ENCODE results near the gene BHLHE40. TPM values are rescaled to one million over a fixed set of nuclear protein-coding genes. Genes with fewer than 3 reads are reported as not detected.

The BHLHE40 gene
- total and polyA plus RNA-seq, 2 of the 8 experiments (the other 6 are each of a cell fraction or from before 2014, with no cell fraction given): 1.5 to 2.2 TPM

- Histone ChIP-seq H4K20me1 (replicated peaks in 1 of 2; ENCODE audit: control insufficient read depth in 1 of 2, insufficient read depth in 2 of 2, low read length in 2 of 2) (no peaks in the 10 kb centered on the region), H3K36me3 (ENCODE audit: control insufficient read depth in 2 of 4, insufficient read depth in 4 of 4, low read length in 3 of 4) (no peaks in the 10 kb centered on the region), H2BK20ac (ENCODE audit: low read length) (no peak overlapping the region), H2BK120ac (replicated peaks; ENCODE audit: low read depth, low read length) (no peak overlapping the region), H3K79me1 (ENCODE audit: low read depth, low read length) (no peaks in the 10 kb centered on the region), H3K23me2 (ENCODE audit: low read depth, low read length) (no peaks in the 10 kb centered on the region), H3K4ac (replicated peaks; ENCODE audit: insufficient read length, low read depth, low read length) (no peak overlapping the region), H3K4me1 (replicated peaks in 1 of 4; ENCODE audit: control insufficient read depth in 3 of 4, insufficient read depth in 4 of 4, low read length in 3 of 4) (peaks cover 0 to 3% (median 1%) of the 10 kb centered on the region in 4 experiments; a peak in 4 of 7 replicates), H3K23ac (ENCODE audit: insufficient read length) (no peak overlapping the region), H2AK5ac (ENCODE audit: low read depth, low read length) (no peak overlapping the region), H3K79me2 (ENCODE audit: control insufficient read depth in 1 of 2, insufficient read depth in 2 of 2, low read length in 2 of 2) (no peaks in the 10 kb centered on the region), H4K91ac (replicated peaks; ENCODE audit: insufficient read length, low read length) (no peak overlapping the region), H4K8ac (ENCODE audit: extremely low read depth, insufficient read depth, low read length) (no peak overlapping the region), H4K5ac (ENCODE audit: insufficient read length, low read depth, low read length) (no peak overlapping the region), H3K18ac (ENCODE audit: extremely low read depth, low read length) (no peak overlapping the region), H3K27ac (ENCODE audit: low read depth, low read length) (no peak overlapping the region), H2AFZ (ENCODE audit: low read length) (no peak overlapping the region), H3K4me2 (ENCODE audit: insufficient read depth in 1 of 2, low read depth in 2 of 2, low read length in 2 of 2) (no peak overlapping the region), H3K27me3 (replicated peaks in 1 of 4; ENCODE audit: control insufficient read depth in 3 of 4, extremely low read depth in 1 of 4, insufficient read depth in 3 of 4, low read length in 3 of 4) (no peaks in the 10 kb centered on the region), H3K9me3 (ENCODE audit: insufficient read depth in 2 of 2, low read depth in 1 of 2, low read length in 1 of 2) (no peaks in the 10 kb centered on the region), H3K9ac (replicated peaks in 1 of 4; ENCODE audit: extremely low read depth in 1 of 4, low read depth in 3 of 4, low read length in 3 of 4) (no peak overlapping the region), H2BK5ac (ENCODE audit: low read depth, low read length) (no peak overlapping the region), H3K56ac (replicated peaks; ENCODE audit: insufficient read length, low read depth, low read length) (no peak overlapping the region), H2BK15ac (ENCODE audit: low read length) (no peak overlapping the region), H3K4me3 (ENCODE audit: extremely low read depth in 1 of 4, insufficient read depth in 2 of 4, low read depth in 3 of 4, low read length in 4 of 4) (no peak overlapping the region), H3K14ac (ENCODE audit: insufficient read length) (no peak overlapping the region), H2BK12ac (ENCODE audit: low read depth, low read length) (no peak overlapping the region)
- TF ChIP-seq CTCF (IDR thresholded peaks at IDR 0.05; ENCODE audit: control extremely low read depth in 1 of 3, insufficient read depth in 1 of 3, low read depth in 1 of 3, low read length in 3 of 3) (no peak), CHD1 (IDR thresholded peaks at IDR 0.05; ENCODE audit: low read depth, low read length) (no peak), CEBPB (IDR thresholded peaks at IDR 0.05; ENCODE audit: low read depth, low read length) (no peak), HDAC2 (IDR thresholded peaks at IDR 0.05; ENCODE audit: borderline replicate concordance in 1 of 2, low read depth in 2 of 2, low read length in 2 of 2) (no peak)
- ChIA-PET CTCF (ENCODE audit: partially characterized antibody) (interaction anchor here (1.0 to 2.0 kb wide), 8 partner anchors 11 to 281 kb away, joined by 3 to 9 read pairs (median 4); no protein-coding TSS in a partner anchor), POLR2A (ENCODE audit: partially characterized antibody) (interaction anchor here (1.3 kb wide), 2 partner anchors 9 to 23 kb away, joined by 3 to 4 read pairs; no protein-coding TSS in a partner anchor)
- DNase-seq (ENCODE audit: low read depth in 1 of 2, low spot score in 2 of 2) (no peak), FAIRE-seq (no peak)
- WGBS, 2 experiments (ENCODE audit: extremely low coverage in 1 of 2, insufficient coverage in 1 of 2, insufficient read length in 1 of 2, insufficient replicate concordance in 2 of 2, low coverage in 1 of 2, low lambda C conversion rate in 2 of 2, missing lambda C conversion rate in 1 of 2): 92% methylated on average over 1 of the region's 1 CpG; no CpG with 5 or more reads in 1 of the 2 experiments
Observed at GRCh38 chr3:5001805-5002173, 22.6 kb downstream of the BHLHE40 start.
